ENCODE data around the gene ANKRD33B.

The ANKRD33B gene

GRCh38 chr5:10591159-10591558, 27.3 kb downstream of the ANKRD33B start:
- H3K4me3 ChIP-seq (ENCODE audit: low read depth, low read length), result no peak overlapping the region
- no peak for TF ChIP-seq CTCF (IDR thresholded peaks at IDR 0.05; ENCODE audit: low read depth, low read length, missing control alignments)
- DNase-seq (ENCODE audit: low read depth), result no peak

DNA sequence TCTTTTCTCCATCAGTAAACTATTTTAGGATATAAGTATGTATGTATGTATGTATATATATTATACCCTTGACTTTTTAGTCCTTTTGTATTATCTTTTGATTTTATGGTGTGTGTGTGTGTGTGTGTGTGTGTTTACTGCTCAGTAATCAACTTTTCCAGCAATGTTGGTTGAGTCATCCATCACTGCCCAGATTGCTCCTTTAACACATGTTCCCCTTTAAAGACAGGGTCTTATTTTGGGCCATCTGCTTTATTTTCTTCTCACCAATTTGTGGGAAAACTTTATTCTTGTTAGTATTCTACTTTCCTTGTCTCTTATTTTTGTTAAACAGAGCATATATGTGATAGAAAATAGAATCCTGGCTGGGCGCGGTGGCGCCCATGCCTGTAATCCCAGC, 28.1 kb downstream of the ANKRD33B start:
- no peak overlapping the region for H3K4me3 ChIP-seq (ENCODE audit: low read depth, low read length)
- no peak for TF ChIP-seq CTCF (IDR thresholded peaks at IDR 0.05; ENCODE audit: low read depth, low read length, missing control alignments)
- DNase-seq (ENCODE audit: low read depth), result no peak

DNA sequence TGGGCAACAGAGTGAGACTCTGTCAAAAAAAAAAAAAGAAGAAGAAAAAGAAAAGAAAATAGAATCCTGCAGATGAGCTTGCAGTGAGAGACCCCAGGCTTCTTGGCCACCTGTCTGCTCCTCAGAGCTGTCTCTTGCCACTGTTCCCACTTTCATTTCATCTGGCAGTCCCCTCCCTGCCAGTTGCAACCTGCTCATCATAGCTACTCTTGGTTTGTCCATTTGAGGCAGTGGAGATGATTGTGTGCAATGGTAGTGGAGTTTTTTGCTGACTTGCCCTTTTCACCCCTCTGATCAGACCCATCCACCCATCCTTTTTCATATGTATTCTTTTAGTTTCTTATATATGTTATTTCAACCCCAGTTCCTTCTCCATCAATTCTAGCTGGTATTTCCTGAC, 28.7 kb downstream of the ANKRD33B start:
- no peak for DNase-seq (ENCODE audit: low read depth)
- no peak for TF ChIP-seq CTCF (IDR thresholded peaks at IDR 0.05; ENCODE audit: low read depth, low read length, missing control alignments)
- no peak overlapping the region for H3K4me3 ChIP-seq (ENCODE audit: low read depth, low read length)

DNA sequence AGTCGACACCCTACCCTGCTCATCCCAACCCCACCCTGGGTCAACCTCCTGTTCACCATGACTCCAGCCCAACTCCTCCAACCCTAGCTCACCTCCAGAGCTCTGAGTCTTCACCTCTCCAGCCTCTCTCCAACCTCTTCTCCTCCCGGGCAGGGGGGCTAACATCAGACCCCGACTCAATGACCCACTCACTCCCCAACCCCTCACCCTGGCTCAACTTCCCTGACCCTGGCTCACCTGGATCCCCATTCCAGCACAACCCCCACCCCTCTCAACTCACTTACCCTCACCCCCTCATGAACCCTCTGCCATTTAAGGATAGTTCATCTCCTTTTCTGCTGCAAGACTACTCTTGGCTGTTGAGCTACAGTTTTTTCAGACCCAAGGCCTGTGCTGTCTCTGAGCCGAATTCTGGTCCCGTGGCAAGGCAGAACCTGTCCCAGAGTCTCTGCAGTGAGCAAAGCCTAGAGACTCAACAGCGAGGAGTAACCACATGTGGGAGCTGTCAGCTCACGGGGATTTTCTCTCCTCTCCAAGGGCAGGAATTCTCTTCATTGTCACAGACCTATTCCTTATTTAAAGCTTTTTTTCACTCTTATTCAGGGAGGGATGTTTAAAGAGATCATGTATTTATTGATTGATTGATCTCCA, 29.8 kb downstream of the ANKRD33B start:
- TF ChIP-seq CTCF (IDR thresholded peaks at IDR 0.05; ENCODE audit: low read depth, low read length, missing control alignments), result no peak
- DNase-seq (ENCODE audit: low read depth), result no peak
- no peak overlapping the region for H3K4me3 ChIP-seq (ENCODE audit: low read depth, low read length)

DNA sequence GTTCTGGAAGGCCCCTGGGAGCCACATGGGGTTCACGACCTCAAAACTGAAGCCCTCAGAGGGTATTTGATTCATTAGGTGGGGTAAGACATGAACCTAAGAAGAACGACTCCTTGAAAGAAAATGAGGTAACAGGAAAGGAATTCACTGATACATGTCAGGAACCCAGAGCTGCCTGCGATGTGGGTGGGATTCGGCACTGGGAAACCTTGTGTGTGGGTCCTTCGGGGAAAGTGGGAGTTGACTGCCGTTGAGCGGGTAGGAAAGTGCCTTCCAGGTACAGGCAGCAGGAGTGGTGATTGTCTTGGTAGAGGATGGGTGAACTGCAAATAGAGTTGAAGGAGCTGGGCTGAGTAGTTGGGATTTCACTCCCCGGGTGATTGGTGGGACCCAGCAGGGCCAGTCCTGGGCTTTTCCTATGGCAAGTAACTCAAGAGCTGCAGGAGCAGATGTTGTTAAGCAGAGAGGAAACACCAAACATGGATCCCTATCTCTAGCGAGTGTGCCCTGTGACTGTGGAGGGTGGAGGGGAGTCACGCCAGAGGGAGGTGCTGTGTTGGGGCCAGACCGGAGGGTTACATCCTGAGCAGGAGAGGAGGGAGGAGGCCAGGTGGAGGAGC, 30.8 kb downstream of the ANKRD33B start:
- H3K4me3 ChIP-seq (ENCODE audit: low read depth, low read length), result no peak overlapping the region
- TF ChIP-seq CTCF (IDR thresholded peaks at IDR 0.05; ENCODE audit: low read depth, low read length, missing control alignments), result no peak
- DNase-seq (ENCODE audit: low read depth), result no peak

- no peak for TF ChIP-seq CTCF (IDR thresholded peaks at IDR 0.05; ENCODE audit: low read depth, low read length, missing control alignments)
- DNase-seq (ENCODE audit: low read depth), result no peak
- no peak overlapping the region for H3K4me3 ChIP-seq (ENCODE audit: low read depth, low read length)
Measured at GRCh38 chr5:10595293-10595671, 31.4 kb downstream of the ANKRD33B start.

Measured in GM12864 (cell line).